SK-N-SH (cell line): Measurements from ENCODE around the gene GLUL. TPM values are rescaled to one million over a fixed set of nuclear protein-coding genes. Genes with fewer than 3 reads are reported as not detected.

ENCODE experiments used
- CTCF ChIA-PET: fragments of 300-600, 350-600 bp; formaldehyde crosslinking; extraction: SDS; loops from one replicate; lab custom pipeline; 2021; lab: Yijun Ruan, JAX
- POLR2A ChIA-PET: fragments of 350-600 bp; sonication (Branson Sonifier 250); formaldehyde crosslinking; extraction: SDS; loops from one replicate; lab custom pipeline; 2020; ENCODE audit warnings: antibody characterized with exemption, inconsistent platforms; lab: Yijun Ruan, JAX
- DNase-seq: peaks from one replicate; pipeline ENCODE4 v3.0.0; 2012
- H2AFZ ChIP-seq: fragments of 200-600 bp; sonication (generic); 2 replicates; pipeline ENCODE4 v1.8.1; 2016; ENCODE audit warnings: antibody characterized with exemption, mild to moderate bottlenecking, low read depth
- H3F3A ChIP-seq: fragments of 200-600 bp; sonication (generic); replicated peaks from 2 replicates; pipeline ENCODE3; 2016; ENCODE audit warnings: antibody characterized with exemption, mild to moderate bottlenecking; ENCODE audit not compliant: insufficient read depth
- H3K27ac ChIP-seq, 2 experiments: fragments of 200-500 bp in 1 of 2; fragments of 200-600 bp in 1 of 2; sonication (Bioruptor generic) in 1 of 2; sonication (generic), shearing (Covaris generic) in 1 of 2; 2 replicates each; pipeline versions ENCODE4 v1.5.1 to v1.6.1; 2014 to 2016; ENCODE audit warnings: low read depth in 2 of 2, inconsistent platforms in 1 of 2, low read length in 1 of 2, mild to moderate bottlenecking in 1 of 2, mixed read lengths in 1 of 2
- H3K27me3 ChIP-seq: fragments of 200-600 bp; sonication (generic), shearing (Covaris generic); 2 replicates; pipeline ENCODE4 v1.6.1; 2016; ENCODE audit warnings: mixed run types; ENCODE audit not compliant: insufficient read depth
- H3K36me3 ChIP-seq, 2 experiments: fragments of 200-500 bp in 1 of 2; fragments of 200-600 bp in 1 of 2; sonication (Bioruptor generic) in 1 of 2; sonication (generic) in 1 of 2; replicated peaks in 1 of 2; 2 replicates each; pipeline versions ENCODE3 to v1.5.1; 2014 to 2016; ENCODE audit warnings: low read length in 1 of 2, mild to moderate bottlenecking in 1 of 2; ENCODE audit not compliant: insufficient read depth in 2 of 2, control insufficient read depth in 1 of 2
- H3K4me1 ChIP-seq, 2 experiments: fragments of 200-500 bp in 1 of 2; fragments of 200-600 bp in 1 of 2; sonication (Bioruptor generic) in 1 of 2; sonication (generic), shearing (Covaris generic) in 1 of 2; 2 replicates each; pipeline versions ENCODE4 v1.5.1 to v1.6.1; 2014 to 2016; ENCODE audit warnings: low read depth in 1 of 2, low read length in 1 of 2, mixed run types in 1 of 2; ENCODE audit not compliant: insufficient read depth in 2 of 2, control insufficient read depth in 1 of 2
- H3K4me2 ChIP-seq: fragments of 200-600 bp; sonication (generic), shearing (Covaris generic); 2 replicates; pipeline ENCODE4 v1.6.1; 2017; ENCODE audit warnings: mixed run types
- H3K4me3 ChIP-seq, 2 experiments: fragments of 200-500 bp in 1 of 2; fragments of 200-600 bp in 1 of 2; sonication (Bioruptor generic) in 1 of 2; sonication (generic), shearing (Covaris generic) in 1 of 2; 2 replicates each; pipeline versions ENCODE4 v1.5.1 to v1.8.1; 2014 to 2016; ENCODE audit warnings: low read depth in 2 of 2, inconsistent platforms in 1 of 2, low read length in 1 of 2, mild to moderate bottlenecking in 1 of 2, mixed read lengths in 1 of 2, moderate library complexity in 1 of 2
- H3K79me2 ChIP-seq: fragments of 200-600 bp; sonication (generic); 2 replicates; pipeline ENCODE4 v1.8.1; 2017; ENCODE audit warnings: mild to moderate bottlenecking; ENCODE audit not compliant: insufficient read depth
- H3K9ac ChIP-seq: fragments of 200-600 bp; sonication (generic); 2 replicates; pipeline ENCODE4 v1.6.1; 2017; ENCODE audit warnings: mixed run types
- H3K9me2 ChIP-seq: fragments of 200-600 bp; sonication (generic); 2 replicates; pipeline ENCODE4 v1.6.1; 2017; ENCODE audit warnings: mixed run types
- H3K9me3 ChIP-seq: fragments of 200-600 bp; sonication (generic); 2 replicates; pipeline ENCODE4 v1.6.1; 2017; ENCODE audit warnings: mixed run types, mild to moderate bottlenecking, moderate library complexity
- H4K20me1 ChIP-seq: fragments of 200-600 bp; sonication (generic); 2 replicates; pipeline ENCODE4 v1.6.1; 2017; ENCODE audit warnings: mild to moderate bottlenecking, mixed run types; ENCODE audit not compliant: insufficient read depth
- CHD2 ChIP-seq: fragments of 150-350 bp; IDR thresholded peaks from 2 replicates; pipeline ENCODE4 v1.6.1; 2018; ENCODE audit warnings: low read length; ENCODE audit not compliant: partially characterized antibody
- EP300 ChIP-seq, 2 experiments: IDR thresholded peaks; 2 replicates each; pipeline versions ENCODE4 v1.4.0 to v1.6.1; 2012; ENCODE audit warnings: borderline replicate concordance in 1 of 2, low read depth in 1 of 2, low read length in 1 of 2
- FOSL2 ChIP-seq: IDR thresholded peaks from 2 replicates; pipeline ENCODE4 v1.4.0; 2012; ENCODE audit warnings: low read depth, mild to moderate bottlenecking, moderate library complexity, borderline replicate concordance
- FOXM1 ChIP-seq: IDR thresholded peaks from 2 replicates; pipeline ENCODE4 v1.4.0; 2012; ENCODE audit warnings: low read depth, mild to moderate bottlenecking
- GABPA ChIP-seq: IDR thresholded peaks from 2 replicates; pipeline ENCODE4 v1.4.0; 2012; ENCODE audit warnings: low read depth, mild to moderate bottlenecking
- GATA2 ChIP-seq: sonication (generic); formaldehyde crosslinking; IDR thresholded peaks from 2 replicates; pipeline ENCODE4 v1.5.0; 2020; ENCODE audit warnings: mild to moderate bottlenecking, missing genetic modification reagents
- IRF3 ChIP-seq: fragments of 150-350 bp; IDR thresholded peaks from 2 replicates; pipeline ENCODE4 v1.6.1; 2016; ENCODE audit warnings: mild to moderate bottlenecking, low read depth, low read length
- JUND ChIP-seq: IDR thresholded peaks from 2 replicates; pipeline ENCODE4 v1.4.0; 2012
- MAX ChIP-seq: IDR thresholded peaks from 2 replicates; pipeline ENCODE4 v1.4.0; 2012; ENCODE audit warnings: low read depth
- MXI1 ChIP-seq: IDR thresholded peaks from 2 replicates; pipeline ENCODE4 v1.6.1; 2012; ENCODE audit warnings: mild to moderate bottlenecking, low read depth, low read length, improper control_type of control experiment
- NFIC ChIP-seq: IDR thresholded peaks from 2 replicates; pipeline ENCODE4 v1.4.0; 2012; ENCODE audit warnings: borderline replicate concordance
- PBX3 ChIP-seq: IDR thresholded peaks from 2 replicates; pipeline ENCODE4; 2012
- RCOR1 ChIP-seq: fragments of 150-350 bp; IDR thresholded peaks from 2 replicates; pipeline ENCODE4 v1.6.1; 2017; ENCODE audit warnings: antibody characterized with exemption, low read length
- REST ChIP-seq: IDR thresholded peaks from 2 replicates; pipeline ENCODE4 v1.6.1; 2012; ENCODE audit warnings: mild to moderate bottlenecking, low read depth, low read length, moderate library complexity
- RXRA ChIP-seq: IDR thresholded peaks from 2 replicates; pipeline ENCODE4 v1.4.0; 2012; ENCODE audit warnings: low read depth, mild to moderate bottlenecking, borderline replicate concordance
- USF1 ChIP-seq: IDR thresholded peaks from 2 replicates; pipeline ENCODE4 v1.4.0; 2012; ENCODE audit warnings: low read depth, borderline replicate concordance
- YY1 ChIP-seq: IDR thresholded peaks from 2 replicates; pipeline ENCODE4 v1.4.0; 2012; ENCODE audit warnings: low read depth, mild to moderate bottlenecking
- ZBTB33 ChIP-seq: IDR thresholded peaks from 2 replicates; pipeline ENCODE4 v1.4.0; 2012; ENCODE audit warnings: low read depth, borderline replicate concordance
- WGBS: methylation state at CpG from one replicate; pipeline ENCODE4 v1.1.6; 2017; ENCODE audit warnings: low lambda C conversion rate; 5-methylcytosine and 5-hydroxymethylcytosine counted together
- polyA plus RNA-seq, 3 experiments: library from polyadenylated mRNA; depleted of rRNA; stranded (reverse); fragments of >200 nt; gene quantifications; 2 replicates each; pipeline ENCODE4 v1.2.3, GENCODE V29; 2012

GLUL gene
- polyA plus RNA-seq, 1 of the 3 experiments (the other 2 are of a cell fraction): 107 TPM

GRCh38 chr1:182426442-182427430 lies 35.1 kb upstream of the GLUL start:
- ChIA-PET POLR2A (no interaction called here), CTCF (interaction anchor here (1.0 kb wide), 1 partner anchor 342 kb away, joined by 4 read pairs; no protein-coding TSS in a partner anchor)
- no peak overlapping the region for H3K4me3 ChIP-seq
- no peaks in the 10 kb centered on the region for H4K20me1 ChIP-seq
- no peaks in the 10 kb centered on the region for H3K9me3 ChIP-seq
- WGBS: 14% methylated on average over 7 of the region's 7 CpGs
- H3K27me3 ChIP-seq: no peaks in the 10 kb centered on the region
- no peaks in the 10 kb centered on the region for H3K36me3 ChIP-seq
- no peak overlapping the region for H3K4me2 ChIP-seq
- H3K9ac ChIP-seq: no peak overlapping the region
- H3K79me2 ChIP-seq: no peaks in the 10 kb centered on the region
- H2AFZ ChIP-seq: no peak overlapping the region
- TF ChIP-seq USF1: no peak
- TF ChIP-seq EP300 (IDR thresholded peaks at IDR 0.05; ENCODE audit: borderline replicate concordance in 1 of 2, low read depth in 1 of 2, low read length in 1 of 2): no peak
- no peak for TF ChIP-seq ZBTB33
- TF ChIP-seq CHD2: no peak
- no peak for TF ChIP-seq RXRA
- TF ChIP-seq REST: no peak
- no peak for TF ChIP-seq GATA2 (CRISPR knock-in tag)
- no peak for TF ChIP-seq JUND
- TF ChIP-seq FOXM1: no peak
- TF ChIP-seq GABPA: no peak
- TF ChIP-seq RCOR1: no peak
- no peak for TF ChIP-seq MXI1
- no peak for TF ChIP-seq IRF3
- no peak for TF ChIP-seq PBX3
- no peak for TF ChIP-seq FOSL2
- TF ChIP-seq MAX: no peak
- no peak for TF ChIP-seq YY1
- no peak for TF ChIP-seq NFIC
- no peak overlapping the region for H3K27ac ChIP-seq
- DNase-seq: no peak
- no peaks in the 10 kb centered on the region for H3K4me1 ChIP-seq
- H3K9me2 ChIP-seq: no peaks in the 10 kb centered on the region
- no peaks in the 10 kb centered on the region for H3F3A ChIP-seq
